Choroid plexus epithelial cell (primary cell): ENCODE data around the gene TSSK3.
A peak's percentile ranks its signal among the peaks of the same experiment; 100 is the strongest.

ENCODE experiments used
- DNase-seq: peaks from one replicate; pipeline ENCODE4 v3.0.0-alpha.2; 2010; ENCODE audit warnings: low read depth
- H3K4me3 ChIP-seq: 2 replicates; pipeline ENCODE4 v1.5.1; 2011; ENCODE audit warnings: low read depth, mild to moderate bottlenecking, control low read depth, low read length, moderate library complexity
- TF ChIP-seq, protein P1 (sequence below): conservative IDR thresholded peaks from 2 replicates; pipeline ENCODE4 v1.5.1; 2011; ENCODE audit warnings: low read depth, mild to moderate bottlenecking, control low read depth, inconsistent platforms, low read length, moderate library complexity

TSSK3 gene

DNA sequence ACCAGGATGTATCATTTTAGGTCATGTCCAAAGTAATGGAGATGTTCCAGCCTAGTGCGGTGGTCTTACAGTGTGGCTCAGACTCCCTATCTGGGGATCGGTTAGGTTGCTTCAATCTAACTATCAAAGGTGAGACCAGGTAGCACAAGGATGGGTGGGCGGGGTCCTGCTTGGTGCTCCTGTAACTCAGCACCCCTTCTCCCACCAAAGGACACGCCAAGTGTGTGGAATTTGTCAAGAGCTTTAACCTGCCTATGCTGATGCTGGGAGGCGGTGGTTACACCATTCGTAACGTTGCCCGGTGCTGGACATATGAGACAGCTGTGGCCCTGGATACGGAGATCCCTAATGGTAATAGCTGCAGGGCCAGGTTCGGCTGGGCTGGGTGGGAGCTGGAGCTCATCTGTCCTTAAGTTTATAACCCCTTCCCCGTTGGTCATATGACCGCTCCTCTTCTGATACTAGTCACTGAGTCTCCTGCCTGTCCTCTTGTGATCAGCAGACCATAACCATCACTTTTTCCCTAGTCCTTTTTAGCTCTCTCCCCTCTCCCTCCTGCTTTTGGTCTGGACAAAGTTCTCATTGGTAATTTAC, 31.7 kb upstream of the TSSK3 start:
- TF ChIP-seq, protein P1, sequence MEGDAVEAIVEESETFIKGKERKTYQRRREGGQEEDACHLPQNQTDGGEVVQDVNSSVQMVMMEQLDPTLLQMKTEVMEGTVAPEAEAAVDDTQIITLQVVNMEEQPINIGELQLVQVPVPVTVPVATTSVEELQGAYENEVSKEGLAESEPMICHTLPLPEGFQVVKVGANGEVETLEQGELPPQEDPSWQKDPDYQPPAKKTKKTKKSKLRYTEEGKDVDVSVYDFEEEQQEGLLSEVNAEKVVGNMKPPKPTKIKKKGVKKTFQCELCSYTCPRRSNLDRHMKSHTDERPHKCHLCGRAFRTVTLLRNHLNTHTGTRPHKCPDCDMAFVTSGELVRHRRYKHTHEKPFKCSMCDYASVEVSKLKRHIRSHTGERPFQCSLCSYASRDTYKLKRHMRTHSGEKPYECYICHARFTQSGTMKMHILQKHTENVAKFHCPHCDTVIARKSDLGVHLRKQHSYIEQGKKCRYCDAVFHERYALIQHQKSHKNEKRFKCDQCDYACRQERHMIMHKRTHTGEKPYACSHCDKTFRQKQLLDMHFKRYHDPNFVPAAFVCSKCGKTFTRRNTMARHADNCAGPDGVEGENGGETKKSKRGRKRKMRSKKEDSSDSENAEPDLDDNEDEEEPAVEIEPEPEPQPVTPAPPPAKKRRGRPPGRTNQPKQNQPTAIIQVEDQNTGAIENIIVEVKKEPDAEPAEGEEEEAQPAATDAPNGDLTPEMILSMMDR = no peak
- H3K4me3 ChIP-seq = no peak overlapping the region
- no peak for DNase-seq

DNA sequence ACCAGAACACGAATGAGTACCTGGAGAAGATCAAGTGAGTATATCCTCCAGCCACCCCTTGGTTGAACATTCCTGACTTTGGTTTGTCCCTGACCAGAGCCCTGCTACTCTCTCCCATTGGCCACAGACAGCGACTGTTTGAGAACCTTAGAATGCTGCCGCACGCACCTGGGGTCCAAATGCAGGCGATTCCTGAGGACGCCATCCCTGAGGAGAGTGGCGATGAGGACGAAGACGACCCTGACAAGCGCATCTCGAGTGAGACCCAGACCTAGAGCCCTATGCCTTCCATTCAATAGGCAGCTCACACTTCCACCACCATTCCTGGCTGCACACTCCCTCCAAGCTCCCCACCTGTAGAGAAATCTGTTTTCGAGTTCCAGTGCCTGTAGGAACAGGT, 30.8 kb upstream of the TSSK3 start:
- DNase-seq = no peak
- TF ChIP-seq, protein P1 = no peak
- no peak overlapping the region for H3K4me3 ChIP-seq

DNA sequence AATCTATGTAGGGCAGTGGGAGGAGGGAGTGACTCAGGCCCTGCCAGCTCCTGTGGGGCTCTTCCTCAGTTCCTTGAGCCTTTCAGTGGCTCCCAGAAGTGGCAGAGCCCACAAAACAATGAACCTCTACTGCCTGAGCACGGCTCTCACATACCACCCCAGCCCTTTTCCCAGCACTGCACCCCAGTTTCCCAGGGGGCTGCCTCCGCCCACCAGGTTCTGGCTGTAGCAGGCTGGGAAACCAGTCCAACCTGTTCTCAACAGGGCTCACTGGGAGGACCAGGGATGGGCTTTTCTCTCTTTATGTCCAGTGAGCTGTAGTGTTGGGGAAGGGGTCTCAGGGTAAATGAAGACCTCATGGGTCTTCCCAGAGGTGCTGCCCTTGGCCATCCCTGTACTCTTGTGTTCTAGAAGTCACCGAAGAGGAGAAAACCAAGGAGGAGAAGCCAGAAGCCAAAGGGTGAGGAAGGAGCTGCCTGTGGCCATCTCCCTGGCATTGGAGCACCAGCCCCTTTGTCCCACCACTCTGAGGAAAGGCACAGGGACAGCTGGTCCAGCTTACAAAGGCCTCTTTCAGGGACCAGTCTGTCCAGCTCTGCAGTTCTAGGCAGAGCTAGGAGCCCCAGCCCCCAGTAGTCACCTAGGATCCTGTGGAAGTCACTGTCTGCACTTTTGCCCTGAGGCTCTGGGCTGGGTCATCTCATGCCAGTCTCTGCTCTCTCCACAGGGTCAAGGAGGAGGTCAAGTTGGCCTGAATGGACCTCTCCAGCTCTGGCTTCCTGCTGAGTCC, 29.9 kb upstream of the TSSK3 start:
- TF ChIP-seq, protein P1 = no peak
- DNase-seq = no peak
- H3K4me3 ChIP-seq = no peak overlapping the region

DNA sequence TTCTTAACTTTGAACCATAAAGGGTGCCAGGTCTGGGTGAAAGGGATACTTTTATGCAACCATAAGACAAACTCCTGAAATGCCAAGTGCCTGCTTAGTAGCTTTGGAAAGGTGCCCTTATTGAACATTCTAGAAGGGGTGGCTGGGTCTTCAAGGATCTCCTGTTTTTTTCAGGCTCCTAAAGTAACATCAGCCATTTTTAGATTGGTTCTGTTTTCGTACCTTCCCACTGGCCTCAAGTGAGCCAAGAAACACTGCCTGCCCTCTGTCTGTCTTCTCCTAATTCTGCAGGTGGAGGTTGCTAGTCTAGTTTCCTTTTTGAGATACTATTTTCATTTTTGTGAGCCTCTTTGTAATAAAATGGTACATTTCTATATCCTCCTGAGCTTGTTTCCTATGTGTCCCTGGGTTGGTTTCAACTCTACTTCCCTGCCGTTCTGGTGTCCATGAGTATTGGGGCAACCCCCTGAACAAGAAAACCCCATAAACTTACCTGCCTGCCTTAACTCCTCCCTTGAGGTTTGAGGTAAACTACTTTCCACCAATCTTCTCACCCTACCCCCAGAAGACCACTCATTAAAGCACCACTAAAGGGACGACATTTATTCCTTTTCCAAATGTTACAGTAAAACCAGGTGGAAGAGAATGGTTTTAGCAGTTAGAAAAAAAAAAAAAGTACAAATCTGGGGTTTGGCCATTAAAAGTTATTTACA, 28.9 kb upstream of the TSSK3 start:
- TF ChIP-seq, protein P1 = no peak
- DNase-seq = no peak
- no peak overlapping the region for H3K4me3 ChIP-seq

DNA sequence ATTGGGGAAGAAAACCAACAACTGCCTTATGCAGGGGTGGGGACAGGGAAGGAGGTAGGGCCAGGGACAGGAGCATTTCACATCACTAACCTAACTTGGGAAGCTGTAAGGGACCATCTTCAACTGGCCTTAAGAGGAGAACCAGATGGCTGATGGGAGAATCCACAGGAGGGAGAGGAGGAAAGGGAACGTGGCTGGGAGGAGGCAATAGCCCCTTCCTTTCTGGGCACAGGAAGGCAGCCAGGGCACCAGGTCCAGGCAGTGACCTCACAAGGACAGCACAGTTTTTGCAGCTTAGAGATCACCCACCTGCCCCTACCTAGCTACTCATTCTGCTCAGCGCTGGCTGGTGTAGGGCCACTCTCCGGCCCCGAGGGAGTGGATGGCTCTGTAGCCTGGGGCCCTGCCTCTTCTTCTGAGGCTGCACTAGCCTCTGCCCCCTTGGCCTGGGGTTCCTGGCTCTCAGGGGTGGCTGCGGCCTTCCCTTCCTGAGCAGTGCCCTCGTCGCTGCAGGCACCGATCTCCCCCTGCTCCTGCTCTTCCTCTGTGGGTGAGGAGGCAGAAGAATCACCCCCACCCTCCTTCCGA, 28.0 kb upstream of the TSSK3 start:
- DNase-seq = no peak
- TF ChIP-seq, protein P1 = no peak
- peak overlapping the region; percentile 70 for H3K4me3 ChIP-seq

DNA sequence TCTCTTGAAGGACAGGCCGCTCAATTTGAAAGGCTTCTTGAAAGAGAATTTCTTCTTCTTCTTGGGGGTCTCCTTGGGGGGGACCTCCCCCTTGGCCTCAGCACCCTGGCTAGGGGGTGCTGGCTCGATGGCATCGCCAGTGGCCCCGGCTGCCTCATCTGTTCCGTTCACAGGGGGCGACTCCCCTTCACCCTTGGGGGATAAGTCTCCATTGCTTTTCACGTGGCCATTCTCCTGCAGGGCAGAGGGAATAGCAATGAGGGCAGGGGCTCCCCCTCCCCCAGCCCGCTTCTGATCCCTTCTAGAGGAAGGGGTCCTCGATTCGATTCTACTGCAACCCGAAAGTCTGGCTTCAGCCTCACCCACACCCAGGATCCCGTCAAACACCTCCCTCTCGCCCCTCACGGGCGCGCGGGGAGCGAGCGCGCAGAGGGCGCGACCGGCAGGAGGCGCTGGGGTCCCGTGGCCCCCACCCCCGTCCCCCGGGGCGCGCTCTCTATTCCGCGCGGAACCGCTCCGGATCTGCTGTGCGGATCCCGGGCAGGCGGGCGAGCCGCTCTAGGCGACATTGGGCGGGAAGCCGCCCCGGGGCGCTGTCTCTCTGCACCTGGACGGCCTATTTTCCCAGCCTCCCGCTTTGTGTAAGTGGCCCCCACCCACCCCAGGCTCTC, 27.3 kb upstream of the TSSK3 start:
- DNase-seq = no peak
- TF ChIP-seq, protein P1 = peak; percentile 54
- peak overlapping the region; percentile 70 for H3K4me3 ChIP-seq
